Measurements from ENCODE around the gene PRDM16.
"Not testable (repeated sequence)": the region's sequence is repeated elsewhere in the genome, so short reads cannot be mapped to it uniquely, and the experiment has no call there.

The PRDM16 gene

DNA sequence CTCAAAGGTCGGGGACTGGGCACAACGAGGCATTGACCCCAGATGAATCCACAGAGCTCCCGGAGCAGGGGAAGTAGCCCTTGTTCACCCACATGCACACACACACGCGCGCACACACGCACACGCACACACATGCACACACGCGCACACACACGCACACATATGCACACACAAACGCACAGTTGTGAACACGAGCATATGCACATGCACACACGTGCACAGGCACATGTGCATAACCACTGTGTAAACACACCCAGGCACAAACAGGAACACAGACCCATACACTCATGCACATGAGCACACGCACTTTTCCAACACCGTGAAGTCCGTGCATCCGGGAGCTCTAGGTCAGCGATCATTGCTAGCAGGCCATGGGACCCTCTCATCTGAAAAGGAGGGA, 208.6 kb downstream of the PRDM16 start:
- no peak overlapping the region for H3K9ac ChIP-seq (ENCODE audit: low read length)
- no peaks in the 10 kb centered on the region for H3K36me3 ChIP-seq (ENCODE audit: control insufficient read depth, insufficient read depth, low read length)
- no peak overlapping the region for H3K4me3 ChIP-seq (ENCODE audit: low read length)
- H3K4me1 ChIP-seq (ENCODE audit: control insufficient read depth, insufficient read depth, low read length), result peaks cover 23% of the 10 kb centered on the region
- H3K9me3 ChIP-seq (ENCODE audit: control insufficient read depth, low read length), result no peaks in the 10 kb centered on the region
- no peaks in the 10 kb centered on the region for H3K27me3 ChIP-seq (ENCODE audit: control insufficient read depth, insufficient read depth, low read length)

DNA sequence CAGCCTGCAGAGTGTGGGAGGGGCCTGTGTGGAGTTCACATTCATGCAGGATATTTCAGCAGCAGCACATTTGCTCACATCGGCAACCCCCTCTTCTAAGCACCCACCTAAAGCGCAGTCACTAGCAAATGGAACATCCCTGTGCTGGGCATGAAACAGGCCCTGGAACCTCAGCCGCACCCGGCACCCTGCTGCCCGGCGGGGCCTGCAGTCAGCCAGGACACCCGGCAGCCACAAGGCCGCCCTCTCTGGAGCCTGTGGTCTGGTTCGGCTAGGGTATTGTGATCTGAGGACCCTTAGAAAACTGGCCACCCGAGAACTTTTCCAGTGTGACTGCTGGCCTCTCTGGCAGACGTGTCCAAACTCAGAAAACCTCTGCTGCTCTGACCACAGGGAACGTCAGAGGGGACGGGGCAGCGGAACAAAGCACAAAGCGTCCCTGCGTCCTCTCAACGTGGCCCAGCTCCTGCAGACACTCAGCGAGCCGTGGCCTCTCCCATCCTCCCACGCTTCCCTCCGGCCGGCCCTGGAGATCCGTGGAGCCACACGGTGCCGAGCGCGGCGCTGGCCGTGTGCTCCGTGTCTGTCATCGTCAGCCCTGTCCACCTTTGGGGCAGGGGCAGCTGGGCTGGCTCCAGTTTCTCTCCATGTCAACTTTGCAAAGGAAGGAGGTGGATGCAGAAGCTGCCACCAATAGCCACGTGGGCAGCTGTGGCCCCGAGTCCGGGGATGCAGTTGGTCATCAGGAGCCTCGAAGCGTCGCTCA, 209.6 kb downstream of the PRDM16 start:
- Histone ChIP-seq H3K27me3 (ENCODE audit: control insufficient read depth, insufficient read depth, low read length) (peaks cover 3% of the 10 kb centered on the region), H3K9ac (ENCODE audit: low read length) (no peak overlapping the region), H3K36me3 (ENCODE audit: control insufficient read depth, insufficient read depth, low read length) (no peaks in the 10 kb centered on the region), H3K4me3 (ENCODE audit: low read length) (no peak overlapping the region), H3K4me1 (ENCODE audit: control insufficient read depth, insufficient read depth, low read length) (peaks cover 23% of the 10 kb centered on the region), H3K9me3 (ENCODE audit: control insufficient read depth, low read length) (no peaks in the 10 kb centered on the region)

DNA sequence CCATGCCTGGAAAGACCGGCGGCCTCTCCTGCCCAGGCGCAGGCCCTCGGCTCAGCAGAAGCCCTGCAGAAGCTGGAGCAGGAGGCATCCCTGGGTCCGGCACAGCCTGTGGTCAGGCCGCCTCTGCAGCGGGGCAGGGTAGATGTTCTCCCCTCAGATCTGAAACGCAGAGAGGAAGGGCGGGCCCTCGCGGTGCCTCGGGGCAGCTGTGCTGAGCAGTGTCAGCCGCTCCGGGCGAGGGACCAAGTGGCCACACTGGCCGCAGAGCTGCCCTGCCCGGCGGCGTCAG, 210.1 kb downstream of the PRDM16 start:
- Histone ChIP-seq H3K36me3 (ENCODE audit: control insufficient read depth, insufficient read depth, low read length) (no peaks in the 10 kb centered on the region), H3K27me3 (ENCODE audit: control insufficient read depth, insufficient read depth, low read length) (peaks cover 3% of the 10 kb centered on the region), H3K9me3 (ENCODE audit: control insufficient read depth, low read length) (no peaks in the 10 kb centered on the region), H3K4me1 (ENCODE audit: control insufficient read depth, insufficient read depth, low read length) (peaks cover 23% of the 10 kb centered on the region), H3K4me3 (ENCODE audit: low read length) (no peak overlapping the region), H3K9ac (ENCODE audit: low read length) (no peak overlapping the region)

GRCh38 chr1:3281735-3282134, 212.7 kb downstream of the PRDM16 start:
- Histone ChIP-seq H3K36me3 (ENCODE audit: control insufficient read depth, insufficient read depth, low read length) (no peaks in the 10 kb centered on the region), H3K27me3 (ENCODE audit: control insufficient read depth, insufficient read depth, low read length) (peaks cover 9% of the 10 kb centered on the region), H3K9me3 (ENCODE audit: control insufficient read depth, low read length) (no peaks in the 10 kb centered on the region), H3K4me1 (ENCODE audit: control insufficient read depth, insufficient read depth, low read length) (peaks cover 19% of the 10 kb centered on the region), H3K9ac (ENCODE audit: low read length) (no peak overlapping the region), H3K4me3 (ENCODE audit: low read length) (no peak overlapping the region)

GRCh38 chr1:3282186-3282585, 213.2 kb downstream of the PRDM16 start:
- H3K4me1 ChIP-seq (ENCODE audit: control insufficient read depth, insufficient read depth, low read length), result peaks cover 19% of the 10 kb centered on the region
- H3K9ac ChIP-seq (ENCODE audit: low read length), result no peak overlapping the region
- no peaks in the 10 kb centered on the region for H3K36me3 ChIP-seq (ENCODE audit: control insufficient read depth, insufficient read depth, low read length)
- H3K9me3 ChIP-seq (ENCODE audit: control insufficient read depth, low read length), result no peaks in the 10 kb centered on the region
- peaks cover 9% of the 10 kb centered on the region for H3K27me3 ChIP-seq (ENCODE audit: control insufficient read depth, insufficient read depth, low read length)
- H3K4me3 ChIP-seq (ENCODE audit: low read length), result no peak overlapping the region

DNA sequence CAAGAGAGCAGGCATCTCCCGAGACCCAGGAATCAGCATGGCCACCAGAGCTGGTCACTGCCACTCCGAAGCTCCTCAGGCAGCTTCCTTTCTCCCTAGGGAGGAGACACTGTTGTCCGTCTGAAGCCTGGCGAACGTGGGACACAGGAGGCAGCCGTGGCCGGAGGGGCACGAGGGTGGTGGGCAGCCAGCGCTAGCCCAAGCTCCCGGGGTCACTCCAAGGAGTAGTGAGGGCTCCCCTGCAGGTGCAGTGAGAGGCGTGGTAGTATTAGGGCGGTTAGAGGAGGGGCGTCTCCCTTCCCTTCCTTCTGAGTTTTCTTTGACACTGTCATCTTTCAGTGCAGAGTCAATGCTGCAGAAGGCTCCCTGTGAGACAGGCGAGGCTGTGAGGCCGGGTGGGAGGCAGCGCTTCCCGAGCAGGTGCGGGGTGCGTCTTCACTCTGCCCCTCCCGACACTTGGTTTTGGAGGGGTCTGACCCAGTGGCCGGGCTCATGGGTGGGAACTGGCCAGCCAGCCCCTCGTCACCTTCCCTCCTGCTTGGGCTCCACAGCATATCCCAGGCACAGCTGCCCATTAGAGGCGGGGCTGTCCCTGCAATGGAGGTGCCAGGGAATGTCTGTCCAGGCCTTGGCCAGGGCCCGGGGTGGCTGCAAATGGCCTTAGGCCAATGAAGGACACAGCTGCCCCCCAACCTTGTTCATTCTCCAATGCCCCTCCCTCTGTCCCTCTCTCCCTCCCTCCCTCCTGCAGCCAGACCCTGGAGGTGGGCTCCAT, 213.8 kb downstream of the PRDM16 start:
- H3K9me3 ChIP-seq (ENCODE audit: control insufficient read depth, low read length), result no peaks in the 10 kb centered on the region
- H3K9ac ChIP-seq (ENCODE audit: low read length), result no peak overlapping the region
- no peak overlapping the region for H3K4me3 ChIP-seq (ENCODE audit: low read length)
- H3K4me1 ChIP-seq (ENCODE audit: control insufficient read depth, insufficient read depth, low read length), result peaks cover 19% of the 10 kb centered on the region
- H3K36me3 ChIP-seq (ENCODE audit: control insufficient read depth, insufficient read depth, low read length), result no peaks in the 10 kb centered on the region
- peaks cover 9% of the 10 kb centered on the region for H3K27me3 ChIP-seq (ENCODE audit: control insufficient read depth, insufficient read depth, low read length)

- peaks cover 9% of the 10 kb centered on the region for H3K27me3 ChIP-seq (ENCODE audit: control insufficient read depth, insufficient read depth, low read length)
- H3K9ac ChIP-seq (ENCODE audit: low read length), result no peak overlapping the region
- no peaks in the 10 kb centered on the region for H3K36me3 ChIP-seq (ENCODE audit: control insufficient read depth, insufficient read depth, low read length)
- peaks cover 19% of the 10 kb centered on the region for H3K4me1 ChIP-seq (ENCODE audit: control insufficient read depth, insufficient read depth, low read length)
- H3K9me3 ChIP-seq (ENCODE audit: control insufficient read depth, low read length), result no peaks in the 10 kb centered on the region
- H3K4me3 ChIP-seq (ENCODE audit: low read length), result no peak overlapping the region
Observed at GRCh38 chr1:3283849-3284248, 214.8 kb downstream of the PRDM16 start.

GRCh38 chr1:3284691-3285090, 215.7 kb downstream of the PRDM16 start:
- peaks cover 19% of the 10 kb centered on the region for H3K4me1 ChIP-seq (ENCODE audit: control insufficient read depth, insufficient read depth, low read length)
- no peak overlapping the region for H3K4me3 ChIP-seq (ENCODE audit: low read length)
- no peaks in the 10 kb centered on the region for H3K36me3 ChIP-seq (ENCODE audit: control insufficient read depth, insufficient read depth, low read length)
- no peak overlapping the region for H3K9ac ChIP-seq (ENCODE audit: low read length)
- H3K27me3 ChIP-seq (ENCODE audit: control insufficient read depth, insufficient read depth, low read length), result peaks cover 9% of the 10 kb centered on the region
- H3K9me3 ChIP-seq (ENCODE audit: control insufficient read depth, low read length), result no peaks in the 10 kb centered on the region

DNA sequence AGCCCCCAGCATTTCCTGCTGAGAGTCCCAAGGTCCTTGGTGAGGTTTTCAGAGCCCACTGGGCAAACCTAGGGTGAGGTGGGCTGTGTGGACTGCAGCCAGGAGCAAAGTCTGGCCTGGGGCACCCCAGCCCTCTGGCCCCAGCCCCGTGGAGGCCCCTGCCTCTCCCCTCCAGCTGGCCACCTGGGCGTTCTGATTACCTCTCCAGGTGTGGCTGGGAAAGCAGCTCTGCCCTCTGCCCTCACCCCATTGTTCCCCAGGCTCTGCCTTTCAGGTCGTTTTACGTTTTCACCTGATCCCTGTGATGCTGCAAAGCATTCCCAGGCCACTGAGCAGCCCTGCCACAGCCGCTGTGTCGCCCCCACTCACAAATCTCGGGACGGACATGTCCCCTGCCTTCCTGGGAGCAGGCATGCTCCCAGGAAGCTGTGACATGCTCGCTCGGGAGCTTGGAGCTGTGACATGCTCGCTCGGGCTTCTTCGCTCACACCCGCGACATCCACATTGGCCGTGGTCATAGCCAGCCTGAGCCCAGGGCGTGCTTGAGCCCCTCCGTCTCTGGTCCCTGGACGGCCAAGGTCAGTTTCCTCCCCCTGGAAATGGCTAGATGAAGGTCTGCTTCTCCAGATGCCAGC, 216.2 kb downstream of the PRDM16 start:
- Histone ChIP-seq H3K4me3 (ENCODE audit: low read length) (no peak overlapping the region), H3K27me3 (ENCODE audit: control insufficient read depth, insufficient read depth, low read length) (peaks cover 9% of the 10 kb centered on the region), H3K9me3 (ENCODE audit: control insufficient read depth, low read length) (no peaks in the 10 kb centered on the region), H3K9ac (ENCODE audit: low read length) (no peak overlapping the region), H3K4me1 (ENCODE audit: control insufficient read depth, insufficient read depth, low read length) (peaks cover 19% of the 10 kb centered on the region), H3K36me3 (ENCODE audit: control insufficient read depth, insufficient read depth, low read length) (no peaks in the 10 kb centered on the region)

- not testable (repeated sequence) for H3K4me3 ChIP-seq (ENCODE audit: low read length); H3K9ac ChIP-seq (ENCODE audit: low read length); H3K36me3 ChIP-seq (ENCODE audit: control insufficient read depth, insufficient read depth, low read length); H3K27me3 ChIP-seq (ENCODE audit: control insufficient read depth, insufficient read depth, low read length); H3K9me3 ChIP-seq (ENCODE audit: control insufficient read depth, low read length)
- H3K4me1 ChIP-seq (ENCODE audit: control insufficient read depth, insufficient read depth, low read length), result peaks cover 21% of the 10 kb centered on the region
Observed at GRCh38 chr1:3287095-3287494, 218.1 kb downstream of the PRDM16 start.

DNA sequence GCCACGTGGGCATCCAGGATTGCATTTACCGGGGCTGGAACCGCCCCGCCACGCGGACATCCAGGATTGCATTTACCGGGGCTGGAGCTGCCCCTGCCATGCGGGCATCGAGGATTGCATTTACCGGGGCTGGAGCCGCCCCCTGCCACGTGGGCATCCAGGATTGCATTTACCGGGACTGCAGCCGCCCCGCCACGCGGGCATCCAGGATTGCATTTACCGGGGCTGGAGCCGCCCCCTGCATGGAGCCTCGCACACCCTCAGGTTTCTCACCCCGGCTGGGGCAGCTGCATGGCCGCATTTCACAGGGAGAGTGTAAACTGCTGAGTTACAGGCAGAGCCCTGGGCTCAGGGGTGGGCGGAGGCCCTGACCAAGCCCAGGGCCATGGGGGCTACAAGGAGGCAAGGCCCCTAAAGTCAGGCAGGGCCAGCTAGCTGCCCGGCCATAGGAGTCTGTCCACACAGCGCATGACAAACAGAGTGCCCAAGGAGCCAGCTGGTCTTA, 218.7 kb downstream of the PRDM16 start:
- no peaks in the 10 kb centered on the region for H3K9me3 ChIP-seq (ENCODE audit: control insufficient read depth, low read length)
- H3K36me3 ChIP-seq (ENCODE audit: control insufficient read depth, insufficient read depth, low read length), result no peaks in the 10 kb centered on the region
- peaks cover 27% of the 10 kb centered on the region for H3K4me1 ChIP-seq (ENCODE audit: control insufficient read depth, insufficient read depth, low read length)
- H3K27me3 ChIP-seq (ENCODE audit: control insufficient read depth, insufficient read depth, low read length), result peaks cover 9% of the 10 kb centered on the region
- no peak overlapping the region for H3K9ac ChIP-seq (ENCODE audit: low read length)
- H3K4me3 ChIP-seq (ENCODE audit: low read length), result no peak overlapping the region

DNA sequence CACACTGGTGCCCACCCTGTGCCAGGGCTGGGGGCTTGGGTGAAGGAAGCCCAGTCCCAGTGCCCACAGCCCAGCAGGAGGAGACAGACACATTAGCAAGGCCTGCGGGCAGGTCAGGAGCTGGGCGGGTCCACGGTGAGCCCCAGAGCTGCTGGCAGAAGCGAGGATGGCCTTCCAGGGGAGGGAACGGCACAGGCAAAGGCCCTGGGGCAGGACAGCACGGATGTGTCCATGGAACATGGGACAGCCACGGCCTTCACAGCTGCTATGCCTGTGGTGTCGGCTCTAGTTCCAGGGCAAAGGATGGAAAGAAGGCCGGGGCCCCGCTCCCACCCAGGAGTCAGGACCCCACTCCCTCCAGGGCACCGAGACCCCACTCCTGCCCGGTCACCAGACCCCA, 220.5 kb downstream of the PRDM16 start:
- no peak overlapping the region for H3K9ac ChIP-seq (ENCODE audit: low read length)
- peaks cover 6% of the 10 kb centered on the region for H3K27me3 ChIP-seq (ENCODE audit: control insufficient read depth, insufficient read depth, low read length)
- H3K4me1 ChIP-seq (ENCODE audit: control insufficient read depth, insufficient read depth, low read length), result peaks cover 32% of the 10 kb centered on the region
- no peak overlapping the region for H3K4me3 ChIP-seq (ENCODE audit: low read length)
- H3K36me3 ChIP-seq (ENCODE audit: control insufficient read depth, insufficient read depth, low read length), result no peaks in the 10 kb centered on the region
- H3K9me3 ChIP-seq (ENCODE audit: control insufficient read depth, low read length), result no peaks in the 10 kb centered on the region
